Endodermal cell (in vitro differentiated cells): Measurements from ENCODE around the gene ACOT12. TPM values are rescaled to one million over a fixed set of nuclear protein-coding genes. Genes with fewer than 3 reads are reported as not detected.

ENCODE experiments used
- DNase-seq: peaks from one replicate; pipeline ENCODE4 v3.0.0-alpha.2; 2017
- H3K27ac ChIP-seq: 2 replicates; pipeline ENCODE4 v1.5.1; 2013; ENCODE audit warnings: mild to moderate bottlenecking, low read depth, low read length, moderate library complexity
- H3K27me3 ChIP-seq: 2 replicates; pipeline ENCODE4 v1.6.1; 2013; ENCODE audit warnings: mild to moderate bottlenecking, low read length, moderate library complexity; ENCODE audit not compliant: insufficient read depth, control insufficient read depth, poor library complexity, severe bottlenecking
- H3K36me3 ChIP-seq: 2 replicates; pipeline ENCODE4 v1.7.0; 2013; ENCODE audit warnings: mild to moderate bottlenecking, low read length, moderate library complexity; ENCODE audit not compliant: control insufficient read depth, insufficient read depth
- H3K4me1 ChIP-seq: one replicate; pipeline ENCODE4 v1.7.0; 2013; ENCODE audit warnings: low read length; ENCODE audit not compliant: control insufficient read depth, insufficient read depth
- H3K4me3 ChIP-seq: 2 replicates; pipeline ENCODE4 v1.5.1; 2013; ENCODE audit warnings: mild to moderate bottlenecking, low read length, moderate library complexity
- H3K9ac ChIP-seq: 2 replicates; pipeline ENCODE4 v1.6.1; 2013; ENCODE audit warnings: mild to moderate bottlenecking, low read length, moderate library complexity; ENCODE audit not compliant: poor library complexity, severe bottlenecking; ENCODE audit errors: extremely low read depth
- H3K9me3 ChIP-seq: 2 replicates; pipeline ENCODE4 v1.6.1; 2013; ENCODE audit warnings: mild to moderate bottlenecking, low read length, moderate library complexity; ENCODE audit not compliant: control insufficient read depth
- H3K27ac Mint-ChIP-seq: 2 replicates; pipeline ENCODE4 v1.8.0; 2020; ENCODE audit warnings: mixed read lengths
- H3K27me3 Mint-ChIP-seq: 2 replicates; pipeline ENCODE4 v1.8.0; 2021; ENCODE audit warnings: mild to moderate bottlenecking, mixed read lengths; ENCODE audit not compliant: insufficient read depth
- H3K36me3 Mint-ChIP-seq: 2 replicates; pipeline ENCODE4 v1.8.0; 2020; ENCODE audit warnings: low read depth, mixed read lengths
- H3K4me1 Mint-ChIP-seq: 2 replicates; pipeline ENCODE4 v1.8.0; 2020; ENCODE audit warnings: mixed read lengths
- H3K4me3 Mint-ChIP-seq: 2 replicates; pipeline ENCODE4 v1.8.0; 2020; ENCODE audit warnings: mild to moderate bottlenecking, moderate library complexity, mixed read lengths
- H3K9me3 Mint-ChIP-seq: 2 replicates; pipeline ENCODE4 v1.8.0; 2020; ENCODE audit warnings: mild to moderate bottlenecking, mixed read lengths
- CTCF ChIP-seq: fragments of 200-600 bp; sonication (generic); conservative IDR thresholded peaks from 2 replicates; pipeline ENCODE4 v1.5.0; 2021; ENCODE audit warnings: antibody characterized with exemption, mild to moderate bottlenecking
- WGBS, 2 experiments: methylation state at CpG; one replicate each; pipeline versions ENCODE4 v1.1.5 to v1.1.7; 2013; ENCODE audit warnings: missing lambda C conversion rate in 2 of 2, mixed read lengths in 1 of 2; ENCODE audit not compliant: insufficient coverage in 1 of 2, insufficient read length in 1 of 2; 5-methylcytosine and 5-hydroxymethylcytosine counted together
- total RNA-seq, 2 donors: library from RNA; stranded (reverse); fragmentation: NEBNext Ultra II Directional in 1 of 2; extraction: Animal tissue kit (Norgen Biotek cat#: 25700) in 1 of 2; gene quantifications; 2 replicates in 1 of 2; 3 replicates in 1 of 2; pipeline ENCODE4 v1.2.1, GENCODE V29; 2021

The ACOT12 gene
- total RNA-seq, 2 donors from 2014 or later, result 0.42 TPM; not detected in 1

- no peaks in the 10 kb centered on the region for H3K4me1 ChIP-seq
- no peak overlapping the region for H3K27ac ChIP-seq
- H3K36me3 ChIP-seq, result no peaks in the 10 kb centered on the region
- H3K9me3 Mint-ChIP-seq, result peaks cover 9% of the 10 kb centered on the region
- 100% methylated on average over 3 of the region's 3 CpGs; no CpG with 5 or more reads in 1 of the 2 experiments for WGBS, 2 experiments
- H3K4me1 Mint-ChIP-seq, result peaks cover 22% of the 10 kb centered on the region
- no peaks in the 10 kb centered on the region for H3K27me3 Mint-ChIP-seq
- H3K27ac Mint-ChIP-seq, result no peak overlapping the region
- H3K4me3 Mint-ChIP-seq, result no peak overlapping the region
- no peak overlapping the region for H3K9ac ChIP-seq
- no peak overlapping the region for H3K4me3 ChIP-seq
- H3K36me3 Mint-ChIP-seq, result peaks cover 8% of the 10 kb centered on the region
- DNase-seq, result no peak
- no peak for TF ChIP-seq CTCF
- no peaks in the 10 kb centered on the region for H3K9me3 ChIP-seq
- no peaks in the 10 kb centered on the region for H3K27me3 ChIP-seq
These were observed 35.4 kb upstream of the ACOT12 start for GRCh38 chr5:81429363-81429762.

GRCh38 chr5:81428861-81429260, 34.9 kb upstream of the ACOT12 start:
- H3K27ac Mint-ChIP-seq, result no peak overlapping the region
- no peaks in the 10 kb centered on the region for H3K4me1 ChIP-seq
- no peak overlapping the region for H3K4me3 Mint-ChIP-seq
- no peak for TF ChIP-seq CTCF
- H3K9ac ChIP-seq, result no peak overlapping the region
- no peaks in the 10 kb centered on the region for H3K27me3 ChIP-seq
- no peaks in the 10 kb centered on the region for H3K36me3 ChIP-seq
- no peak overlapping the region for H3K27ac ChIP-seq
- H3K9me3 Mint-ChIP-seq, result peaks cover 6% of the 10 kb centered on the region
- peaks cover 22% of the 10 kb centered on the region for H3K4me1 Mint-ChIP-seq
- H3K9me3 ChIP-seq, result no peaks in the 10 kb centered on the region
- no peak overlapping the region for H3K4me3 ChIP-seq
- peaks cover 4% of the 10 kb centered on the region for H3K36me3 Mint-ChIP-seq
- no peak for DNase-seq
- H3K27me3 Mint-ChIP-seq, result no peaks in the 10 kb centered on the region

GRCh38 chr5:81428446-81428845, 34.5 kb upstream of the ACOT12 start:
- 96 to 100% methylated on average over 1 to 3 of the region's 3 CpGs for WGBS, 2 experiments
- DNase-seq, result no peak
- H3K27ac Mint-ChIP-seq, result no peak overlapping the region
- no peaks in the 10 kb centered on the region for H3K27me3 Mint-ChIP-seq
- no peak for TF ChIP-seq CTCF
- Histone ChIP-seq H3K4me1 (no peaks in the 10 kb centered on the region), H3K27ac (no peak overlapping the region), H3K4me3 (no peak overlapping the region), H3K36me3 (no peaks in the 10 kb centered on the region), H3K27me3 (no peaks in the 10 kb centered on the region), H3K9me3 (no peaks in the 10 kb centered on the region), H3K9ac (no peak overlapping the region)
- H3K4me1 Mint-ChIP-seq, result peaks cover 20% of the 10 kb centered on the region
- no peak overlapping the region for H3K4me3 Mint-ChIP-seq
- peaks cover 4% of the 10 kb centered on the region for H3K36me3 Mint-ChIP-seq
- peaks cover 6% of the 10 kb centered on the region for H3K9me3 Mint-ChIP-seq
